ENCODE measurements around the gene VPS8.

- TF ChIP-seq POU2F2 (IDR thresholded peaks at IDR 0.05; ENCODE audit: low read depth, low read length) (no peak), POLR2AphosphoS5 (IDR thresholded peaks at IDR 0.05; ENCODE audit: low read depth, low read length) (no peak), POLR2A (IDR thresholded peaks at IDR 0.05; ENCODE audit: low read depth, low read length) (no peak), TAF1 (IDR thresholded peaks at IDR 0.05; ENCODE audit: low read depth, low read length) (no peak), SPI1 (IDR thresholded peaks at IDR 0.05; ENCODE audit: low read depth, low read length) (no peak)
Measured at GRCh38 chr3:184821034-184821433, 9.1 kb downstream of the VPS8 start.

Measured in GM12891 (cell line).